ENCODE results near the gene NUPR1.

The NUPR1 gene

GRCh38 chr16:28513484-28514181 lies 25.1 kb downstream of the NUPR1 start:
- no peak for DNase-seq (ENCODE audit: insufficient read length, low spot score)
- no peak for FAIRE-seq

GRCh38 chr16:28511801-28512789 lies 26.7 kb downstream of the NUPR1 start:
- no peak for FAIRE-seq
- DNase-seq (ENCODE audit: insufficient read length, low spot score), result no peak
- TF ChIP-seq PAX5 (IDR thresholded peaks at IDR 0.05; ENCODE audit: insufficient read depth, low read length, severe bottlenecking) (no peak), POU2F2 (IDR thresholded peaks at IDR 0.05; ENCODE audit: low read depth, low read length) (no peak), POLR2AphosphoS5 (IDR thresholded peaks at IDR 0.05; ENCODE audit: low read depth, low read length) (no peak), POLR2A (IDR thresholded peaks at IDR 0.05; ENCODE audit: low read depth, low read length) (no peak), TAF1 (IDR thresholded peaks at IDR 0.05; ENCODE audit: low read depth, low read length) (no peak), SPI1 (IDR thresholded peaks at IDR 0.05; ENCODE audit: low read depth, low read length) (no peak)

More at GRCh38 chr16:28513484-28514181, 25.1 kb downstream of the NUPR1 start:
- TF ChIP-seq POLR2AphosphoS5 (IDR thresholded peaks at IDR 0.05; ENCODE audit: low read depth, low read length) (no peak), POU2F2 (IDR thresholded peaks at IDR 0.05; ENCODE audit: low read depth, low read length) (no peak), PAX5 (IDR thresholded peaks at IDR 0.05; ENCODE audit: insufficient read depth, low read length, severe bottlenecking) (no peak), POLR2A (IDR thresholded peaks at IDR 0.05; ENCODE audit: low read depth, low read length) (no peak), TAF1 (IDR thresholded peaks at IDR 0.05; ENCODE audit: low read depth, low read length) (no peak), SPI1 (IDR thresholded peaks at IDR 0.05; ENCODE audit: low read depth, low read length) (no peak)

- DNase-seq (ENCODE audit: insufficient read length, low spot score) (no peak), FAIRE-seq (no peak)
- TF ChIP-seq POLR2A (IDR thresholded peaks at IDR 0.05; ENCODE audit: low read depth, low read length), result no peak
- TF ChIP-seq PAX5 (IDR thresholded peaks at IDR 0.05; ENCODE audit: insufficient read depth, low read length, severe bottlenecking), result no peak
- TF ChIP-seq SPI1 (IDR thresholded peaks at IDR 0.05; ENCODE audit: low read depth, low read length), result no peak
- no peak for TF ChIP-seq POU2F2 (IDR thresholded peaks at IDR 0.05; ENCODE audit: low read depth, low read length)
- no peak for TF ChIP-seq POLR2AphosphoS5 (IDR thresholded peaks at IDR 0.05; ENCODE audit: low read depth, low read length)
These were observed 27.7 kb downstream of the NUPR1 start for GRCh38 chr16:28511031-28511430.

GRCh38 chr16:28505489-28506137 lies 33.2 kb downstream of the NUPR1 start:
- FAIRE-seq (no peak), DNase-seq (ENCODE audit: insufficient read length, low spot score) (no peak)
- TF ChIP-seq SPI1 (IDR thresholded peaks at IDR 0.05; ENCODE audit: low read depth, low read length) (no peak), POLR2AphosphoS5 (IDR thresholded peaks at IDR 0.05; ENCODE audit: low read depth, low read length) (no peak), PAX5 (IDR thresholded peaks at IDR 0.05; ENCODE audit: insufficient read depth, low read length, severe bottlenecking) (no peak), POLR2A (IDR thresholded peaks at IDR 0.05; ENCODE audit: low read depth, low read length) (no peak), TAF1 (IDR thresholded peaks at IDR 0.05; ENCODE audit: low read depth, low read length) (no peak), POU2F2 (IDR thresholded peaks at IDR 0.05; ENCODE audit: low read depth, low read length) (no peak)

GRCh38 chr16:28504707-28505404 lies 33.9 kb downstream of the NUPR1 start:
- no peak for FAIRE-seq
- TF ChIP-seq POU2F2 (IDR thresholded peaks at IDR 0.05; ENCODE audit: low read depth, low read length) (no peak), TAF1 (IDR thresholded peaks at IDR 0.05; ENCODE audit: low read depth, low read length) (no peak), POLR2A (IDR thresholded peaks at IDR 0.05; ENCODE audit: low read depth, low read length) (no peak), SPI1 (IDR thresholded peaks at IDR 0.05; ENCODE audit: low read depth, low read length) (no peak), PAX5 (IDR thresholded peaks at IDR 0.05; ENCODE audit: insufficient read depth, low read length, severe bottlenecking) (no peak), POLR2AphosphoS5 (IDR thresholded peaks at IDR 0.05; ENCODE audit: low read depth, low read length) (no peak)
- no peak for DNase-seq (ENCODE audit: insufficient read length, low spot score)

- FAIRE-seq (no peak), DNase-seq (ENCODE audit: insufficient read length, low spot score) (no peak)
- TF ChIP-seq TAF1 (IDR thresholded peaks at IDR 0.05; ENCODE audit: low read depth, low read length), result no peak
- no peak for TF ChIP-seq SPI1 (IDR thresholded peaks at IDR 0.05; ENCODE audit: low read depth, low read length)
- no peak for TF ChIP-seq POU2F2 (IDR thresholded peaks at IDR 0.05; ENCODE audit: low read depth, low read length)
- no peak for TF ChIP-seq POLR2A (IDR thresholded peaks at IDR 0.05; ENCODE audit: low read depth, low read length)
- no peak for TF ChIP-seq PAX5 (IDR thresholded peaks at IDR 0.05; ENCODE audit: insufficient read depth, low read length, severe bottlenecking)
- TF ChIP-seq POLR2AphosphoS5 (IDR thresholded peaks at IDR 0.05; ENCODE audit: low read depth, low read length), result no peak
These were observed 35.1 kb downstream of the NUPR1 start for GRCh38 chr16:28503470-28504259.

GRCh38 chr16:28502290-28502689 lies 36.5 kb downstream of the NUPR1 start:
- no peak for TF ChIP-seq POU2F2 (IDR thresholded peaks at IDR 0.05; ENCODE audit: low read depth, low read length)
- no peak for TF ChIP-seq SPI1 (IDR thresholded peaks at IDR 0.05; ENCODE audit: low read depth, low read length)
- TF ChIP-seq TAF1 (IDR thresholded peaks at IDR 0.05; ENCODE audit: low read depth, low read length), result no peak
- no peak for TF ChIP-seq POLR2AphosphoS5 (IDR thresholded peaks at IDR 0.05; ENCODE audit: low read depth, low read length)
- TF ChIP-seq POLR2A (IDR thresholded peaks at IDR 0.05; ENCODE audit: low read depth, low read length), result no peak
- no peak for TF ChIP-seq PAX5 (IDR thresholded peaks at IDR 0.05; ENCODE audit: insufficient read depth, low read length, severe bottlenecking)
- DNase-seq (ENCODE audit: insufficient read length, low spot score), result no peak
- no peak for FAIRE-seq

Measured in GM12891 (cell line).